Naive thymus-derived CD8-positive, alpha-beta T cell (primary cell): ENCODE measurements around the gene TRPT1. TPM values are rescaled to one million over a fixed set of nuclear protein-coding genes. Genes with fewer than 3 reads are reported as not detected.

ENCODE experiments used
- ATAC-seq, 2 donors: fragments of 150-1000 bp; cut with Tn5 transposase in 1 of 2; sonication (Bioruptor Pico), chemical (Tn5 transposase) in 1 of 2; 1 replicate in 1 of 2; 2 replicates in 1 of 2; pipeline ENCODE4 v1.10.0; 2021; ENCODE audit warnings: mild to moderate bottlenecking in 2 of 2, moderate library complexity in 2 of 2
- POLR2A ChIA-PET: fragments of 350-600 bp; sonication (Branson Sonifier 250); formaldehyde crosslinking; loops from one replicate; lab custom pipeline; 2021; ENCODE audit warnings: antibody characterized with exemption; lab: Charles Lee
- DNase-seq, 10 donors: peaks; one replicate each; pipeline versions ENCODE4 v3.0.0 to v3.0.0-alpha.2; 2020 to 2022
- H3K27ac Mint-ChIP-seq, 10 donors: one replicate each; pipeline ENCODE4 v1.8.0; 2020 to 2022; ENCODE audit warnings: mild to moderate bottlenecking in 10 of 10, mixed read lengths in 10 of 10, moderate library complexity in 4 of 10, inconsistent platforms in 1 of 10
- H3K27me3 Mint-ChIP-seq, 5 donors: one replicate each; pipeline ENCODE4 v1.8.0; 2021 to 2022; ENCODE audit warnings: mixed read lengths in 5 of 5
- H3K36me3 Mint-ChIP-seq, 3 donors: one replicate each; pipeline ENCODE4 v1.8.0; 2020 to 2022; ENCODE audit warnings: mixed read lengths in 3 of 3, mild to moderate bottlenecking in 2 of 3, inconsistent platforms in 1 of 3
- H3K4me1 Mint-ChIP-seq, 4 donors: one replicate each; pipeline ENCODE4 v1.8.0; 2021 to 2022; ENCODE audit warnings: mixed read lengths in 4 of 4
- H3K4me3 Mint-ChIP-seq, 10 donors: one replicate each; pipeline ENCODE4 v1.8.0; 2020 to 2022; ENCODE audit warnings: mild to moderate bottlenecking in 10 of 10, mixed read lengths in 10 of 10, moderate library complexity in 6 of 10, inconsistent platforms in 1 of 10
- H3K9me3 Mint-ChIP-seq, 9 donors: one replicate each; pipeline ENCODE4 v1.8.0; 2020 to 2022; ENCODE audit warnings: mixed read lengths in 9 of 9, mild to moderate bottlenecking in 3 of 9, inconsistent platforms in 1 of 9, moderate library complexity in 1 of 9
- polyA plus RNA-seq, 3 donors: library from polyadenylated mRNA; unstranded; fragments of 300-500 nt; fragmentation: Illumina TruSeq; gene quantifications; one replicate each; pipeline ENCODE4 v1.2.3, GENCODE V29; 2021
- total RNA-seq, 8 experiments: library from RNA in 2 of 8; stranded (reverse) in 2 of 8; gene quantifications; one replicate each; pipeline ENCODE4 v1.2.3 and lab custom pipeline; 2021 to 2026

The TRPT1 gene
- total and polyA plus RNA-seq, 5 experiments from 2014 or later: 40.2 to 54.2 (median 47.2) TPM

DNA sequence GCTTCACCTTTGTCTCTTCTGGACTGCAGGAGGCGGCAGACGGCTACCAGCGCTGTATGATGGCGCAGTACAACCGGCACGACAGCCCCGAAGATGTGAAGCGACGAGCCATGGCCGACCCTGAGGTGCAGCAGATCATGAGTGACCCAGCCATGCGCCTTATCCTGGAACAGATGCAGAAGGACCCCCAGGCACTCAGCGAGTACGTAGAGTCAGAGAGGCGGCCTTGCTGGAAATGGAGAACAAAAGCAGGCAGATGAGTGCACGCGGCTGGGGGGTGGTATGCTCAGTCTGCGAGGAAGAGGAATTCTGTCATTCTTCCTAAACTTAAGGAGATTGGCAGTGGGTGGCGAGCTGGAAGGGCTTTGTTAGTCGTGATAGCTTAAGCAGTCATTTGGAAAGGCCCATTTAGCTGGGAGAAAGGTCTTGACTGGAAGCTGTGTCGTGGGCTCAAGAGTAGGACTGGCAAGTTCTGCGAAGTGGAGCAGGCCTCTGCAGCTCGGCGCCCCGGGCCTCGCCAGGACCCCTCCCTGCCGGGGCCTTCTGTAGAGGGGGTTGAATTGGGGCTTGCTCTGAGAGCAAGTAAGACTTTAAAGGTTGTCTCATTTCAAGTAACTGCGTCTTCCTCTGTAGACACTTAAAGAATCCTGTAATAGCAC is 22.4 kb downstream of the TRPT1 start:
- DNase-seq: no peak
- peaks cover 4 to 60% (median 4%) of the 10 kb centered on the region in 3 donors for H3K36me3 Mint-ChIP-seq
- H3K9me3 Mint-ChIP-seq: no peaks in the 10 kb centered on the region
- H3K4me1 Mint-ChIP-seq: peaks cover 15 to 43% (median 39%) of the 10 kb centered on the region in 4 donors
- no peak overlapping the region for H3K4me3 Mint-ChIP-seq
- POLR2A ChIA-PET: interaction anchor here (0.6 to 10.7 kb wide), 8 partner anchors 15 to 143 kb away, joined by 3 to 290 read pairs (median 70); partner anchors contain the start of genes BAD, CATSPERZ, DNAJC4 and ESRRA
- ATAC-seq: no peak
- peak overlapping the region in 8 of 10 donors; percentile 15 to 80 (median 63) for H3K27ac Mint-ChIP-seq
- H3K27me3 Mint-ChIP-seq: no peaks in the 10 kb centered on the region

DNA sequence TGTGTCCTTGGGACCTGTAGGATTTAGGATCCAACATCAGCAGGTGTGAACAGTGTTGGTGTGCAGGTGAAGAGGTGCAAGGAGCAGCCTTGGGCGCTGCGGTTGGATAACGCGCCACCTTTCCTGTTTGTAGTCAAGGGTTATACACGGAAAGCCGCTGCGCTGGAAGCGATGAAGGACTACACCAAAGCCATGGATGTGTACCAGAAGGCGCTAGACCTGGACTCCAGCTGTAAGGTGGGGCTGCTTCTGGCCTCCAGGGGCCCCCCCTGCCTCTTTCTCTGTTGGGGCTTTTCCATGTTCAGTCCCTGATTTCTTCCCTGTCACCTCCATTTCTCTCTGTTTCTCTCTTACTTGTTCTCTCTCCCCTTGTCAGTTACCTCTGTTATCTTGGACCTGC is 23.0 kb downstream of the TRPT1 start:
- peaks cover 4 to 65% (median 4%) of the 10 kb centered on the region in 3 donors for H3K36me3 Mint-ChIP-seq
- H3K27me3 Mint-ChIP-seq: no peaks in the 10 kb centered on the region
- POLR2A ChIA-PET: interaction anchor here (0.6 to 10.7 kb wide), 6 partner anchors 15 to 1472 kb away, joined by 3 to 290 read pairs (median 46); partner anchors contain the start of genes DNAJC4, FKBP2, NUDT22 and PLCB3
- ATAC-seq: no peak
- DNase-seq: no peak
- no peaks in the 10 kb centered on the region for H3K9me3 Mint-ChIP-seq
- peak overlapping the region in 4 of 10 donors; percentile 18 to 80 (median 59) for H3K27ac Mint-ChIP-seq
- H3K4me1 Mint-ChIP-seq: peaks cover 15 to 39% (median 34%) of the 10 kb centered on the region in 4 donors
- H3K4me3 Mint-ChIP-seq: no peak overlapping the region

DNA sequence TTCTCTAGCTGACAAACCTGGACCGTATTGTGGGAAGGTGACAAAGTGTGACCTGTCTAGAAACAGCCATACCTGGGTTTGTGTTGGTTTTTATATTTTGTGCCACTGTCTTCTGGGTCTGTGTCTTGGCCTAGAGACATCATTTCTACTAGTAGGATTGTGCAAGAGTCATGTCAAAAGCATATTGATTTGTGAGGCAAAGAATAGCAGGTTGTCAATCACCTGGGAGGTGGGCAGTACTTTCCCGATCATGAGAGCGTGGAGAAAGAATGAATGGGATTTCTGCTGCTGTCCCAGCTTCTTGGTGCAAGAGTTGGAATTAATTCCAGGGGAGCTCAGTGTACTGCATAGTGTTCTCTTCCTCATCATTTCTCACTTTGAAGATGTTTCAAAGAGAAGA is 24.4 kb downstream of the TRPT1 start:
- no peaks in the 10 kb centered on the region for H3K9me3 Mint-ChIP-seq
- peaks cover 4 to 79% (median 10%) of the 10 kb centered on the region in 3 donors for H3K36me3 Mint-ChIP-seq
- POLR2A ChIA-PET: interaction anchor here (0.6 to 2.0 kb wide), 3 partner anchors 16 to 1133 kb away, joined by 3 to 5 read pairs (median 3); partner anchors contain the start of gene STIP1
- H3K4me3 Mint-ChIP-seq: no peak overlapping the region
- H3K27me3 Mint-ChIP-seq: no peaks in the 10 kb centered on the region
- H3K27ac Mint-ChIP-seq: peak overlapping the region in 3 of 10 donors; percentile 36 to 63 (median 49)
- peaks cover 18 to 39% (median 33%) of the 10 kb centered on the region in 4 donors for H3K4me1 Mint-ChIP-seq
- DNase-seq (no peak), ATAC-seq (no peak)

DNA sequence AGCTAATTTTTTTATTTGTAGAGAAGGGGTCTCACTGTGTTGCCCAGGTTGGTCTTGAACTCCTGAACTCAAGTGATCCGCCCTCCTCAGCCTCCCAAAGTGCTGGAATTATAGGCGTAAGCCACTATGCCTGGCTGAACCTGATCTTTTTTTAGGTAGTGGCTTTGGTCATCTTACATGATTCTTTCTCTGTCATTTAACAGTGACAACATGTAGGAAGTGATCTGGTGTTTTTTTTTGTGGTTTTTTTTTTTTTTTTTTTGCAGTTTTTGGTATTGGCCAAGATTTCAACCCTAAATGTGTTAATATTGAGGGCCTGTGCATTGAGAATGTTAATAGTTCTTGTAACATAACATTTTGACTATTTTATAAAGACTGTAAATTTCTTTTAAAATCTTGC is 27.5 kb downstream of the TRPT1 start:
- POLR2A ChIA-PET: interaction anchor here (0.7 kb wide), 1 partner anchor 147 kb away, joined by 4 read pairs; no protein-coding TSS in a partner anchor
- Mint-ChIP-seq H3K9me3 (no peaks in the 10 kb centered on the region), H3K4me3 (no peak overlapping the region), H3K36me3 (peaks cover 0 to 96% (median 15%) of the 10 kb centered on the region in 3 donors), H3K27me3 (no peaks in the 10 kb centered on the region), H3K4me1 (peaks cover 7 to 19% (median 11%) of the 10 kb centered on the region in 4 donors), H3K27ac (peak overlapping the region in 1 of 10 donors; percentile 18)
- DNase-seq (no peak), ATAC-seq (no peak)

GRCh38 chr11:64196626-64197025 is 29.4 kb downstream of the TRPT1 start:
- POLR2A ChIA-PET: interaction anchor here (0.8 to 1.9 kb wide), 2 partner anchors 11 to 30 kb away, joined by 4 to 5 read pairs; partner anchors contain the start of gene MACROD1
- no peak for ATAC-seq
- H3K27me3 Mint-ChIP-seq: no peaks in the 10 kb centered on the region
- no peaks in the 10 kb centered on the region for H3K9me3 Mint-ChIP-seq
- peak overlapping the region in 3 of 10 donors; percentile 16 to 75 (median 40) for H3K27ac Mint-ChIP-seq
- H3K4me1 Mint-ChIP-seq: peaks cover 10 to 26% (median 12%) of the 10 kb centered on the region in 4 donors
- H3K36me3 Mint-ChIP-seq: peaks cover 0 to 95% (median 15%) of the 10 kb centered on the region in 3 donors
- no peak for DNase-seq
- H3K4me3 Mint-ChIP-seq: no peak overlapping the region

GRCh38 chr11:64192434-64192833 is 33.6 kb downstream of the TRPT1 start:
- no peaks in the 10 kb centered on the region for H3K27me3 Mint-ChIP-seq
- POLR2A ChIA-PET: no interaction called here
- H3K9me3 Mint-ChIP-seq: no peaks in the 10 kb centered on the region
- no peak for ATAC-seq
- no peak for DNase-seq
- peaks cover 15 to 50% (median 26%) of the 10 kb centered on the region in 4 donors for H3K4me1 Mint-ChIP-seq
- H3K4me3 Mint-ChIP-seq: peak overlapping the region in 3 of 10 donors; percentile 24 to 33 (median 30)
- H3K27ac Mint-ChIP-seq: peak overlapping the region in 6 of 10 donors; percentile 9 to 50 (median 36)
- peaks cover 0 to 80% (median 13%) of the 10 kb centered on the region in 3 donors for H3K36me3 Mint-ChIP-seq

- POLR2A ChIA-PET: interaction anchor here (0.6 to 4.0 kb wide), 21 partner anchors 16 to 1306 kb away, joined by 3 to 58 read pairs (median 5); partner anchors contain the start of genes CCDC88B, ESRRA, FERMT3 and FKBP2
- no peaks in the 10 kb centered on the region for H3K9me3 Mint-ChIP-seq
- DNase-seq (peak in 5 of 10 donors; percentile 23 to 44 (median 36)), ATAC-seq (no peak)
- H3K36me3 Mint-ChIP-seq: peaks cover 0 to 25% (median 0%) of the 10 kb centered on the region in 3 donors
- peaks cover 0 to 2% (median 0%) of the 10 kb centered on the region in 5 donors for H3K27me3 Mint-ChIP-seq
- H3K27ac Mint-ChIP-seq: peak overlapping the region in 2 of 10 donors; percentile 93 to 96
- peaks cover 20 to 54% (median 43%) of the 10 kb centered on the region in 4 donors for H3K4me1 Mint-ChIP-seq
- H3K4me3 Mint-ChIP-seq: no peak overlapping the region
These were observed 39.4 kb downstream of the TRPT1 start for GRCh38 chr11:64186492-64187165.

- peaks cover 23 to 55% (median 47%) of the 10 kb centered on the region in 4 donors for H3K4me1 Mint-ChIP-seq
- peaks cover 0 to 22% (median 0%) of the 10 kb centered on the region in 3 donors for H3K36me3 Mint-ChIP-seq
- peak within 1 kb of the TSS; percentile 91 to 99 (median 96) for H3K27ac Mint-ChIP-seq
- no peaks in the 10 kb centered on the region for H3K9me3 Mint-ChIP-seq
- H3K4me3 Mint-ChIP-seq: peak within 1 kb of the TSS in 8 of 10 donors; percentile 96 to 100 (median 98)
- DNase-seq: peak; percentile 93 to 100 (median 99)
- peak; percentile 90 to 91 for ATAC-seq
- POLR2A ChIA-PET: interaction anchor here (0.6 to 4.0 kb wide), 27 partner anchors 10 to 1532 kb away, joined by 3 to 58 read pairs (median 5); partner anchors contain the start of genes CCDC88B, DNAJC4, ESRRA and FERMT3
- H3K27me3 Mint-ChIP-seq: peaks cover 0 to 2% (median 0%) of the 10 kb centered on the region in 5 donors
These were observed 40.1 kb downstream of the TRPT1 start, which contains the start of gene STIP1 for GRCh38 chr11:64185693-64186491. TSS of gene STIP1 (plus strand) at chr11:64186171. CDS start at chr11:64186262, 91 bp downstream.

- POLR2A ChIA-PET: interaction anchor here (0.5 to 4.0 kb wide), 31 partner anchors 10 to 1531 kb away, joined by 3 to 58 read pairs (median 5); partner anchors contain the start of genes CCDC88B, DNAJC4, ESRRA and FERMT3
- ATAC-seq: no peak
- peak overlapping the region; percentile 66 to 97 (median 94) for H3K27ac Mint-ChIP-seq
- DNase-seq: no peak
- H3K27me3 Mint-ChIP-seq: peaks cover 0 to 2% (median 0%) of the 10 kb centered on the region in 5 donors
- no peaks in the 10 kb centered on the region for H3K9me3 Mint-ChIP-seq
- peaks cover 21 to 54% (median 43%) of the 10 kb centered on the region in 4 donors for H3K4me1 Mint-ChIP-seq
- peaks cover 0 to 16% (median 0%) of the 10 kb centered on the region in 3 donors for H3K36me3 Mint-ChIP-seq
- peak overlapping the region in 8 of 10 donors; percentile 96 to 100 (median 98) for H3K4me3 Mint-ChIP-seq
These were observed 40.8 kb downstream of the TRPT1 start for GRCh38 chr11:64185175-64185692.

DNA sequence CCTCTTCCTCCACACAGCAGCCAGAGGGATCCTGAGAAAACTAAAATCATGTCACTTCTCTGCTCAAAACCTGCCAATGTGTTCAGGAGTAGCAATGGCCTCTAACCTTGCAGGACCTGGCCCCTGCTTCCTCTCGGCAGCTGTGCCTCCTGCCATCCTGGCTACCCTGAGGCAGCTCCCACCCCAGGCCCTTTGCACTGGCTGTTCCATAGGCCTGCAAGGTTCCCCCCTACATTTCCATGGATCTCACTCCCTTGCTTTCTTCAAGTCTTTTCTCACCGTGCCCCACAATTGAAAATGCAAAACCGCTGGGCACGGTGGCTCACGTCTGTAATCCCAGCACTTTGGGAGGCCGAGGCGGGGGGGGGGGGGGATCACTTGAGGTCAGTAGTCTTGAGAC is 42.1 kb downstream of the TRPT1 start:
- Mint-ChIP-seq H3K4me3 (peak overlapping the region in 4 of 10 donors; percentile 41 to 98 (median 70)), H3K27me3 (peaks cover 0 to 2% (median 0%) of the 10 kb centered on the region in 5 donors), H3K27ac (peak overlapping the region in 3 of 10 donors; percentile 15 to 96 (median 53)), H3K4me1 (peaks cover 18 to 47% (median 36%) of the 10 kb centered on the region in 4 donors), H3K36me3 (peaks cover 0 to 6% (median 0%) of the 10 kb centered on the region in 3 donors), H3K9me3 (no peaks in the 10 kb centered on the region)
- DNase-seq (no peak), ATAC-seq (no peak)
- POLR2A ChIA-PET: interaction anchor here (0.6 to 4.0 kb wide), 9 partner anchors 14 to 1470 kb away, joined by 3 to 58 read pairs (median 17); partner anchors contain the start of genes FERMT3, MACROD1, NUDT22 and PPP1R14B
